Hepatic stellate cell (primary cell): ENCODE measurements around the gene MCF2L.

ENCODE experiments used
- DNase-seq: peaks from one replicate; pipeline ENCODE4 v3.0.0; 2011; ENCODE audit warnings: low spot score

MCF2L gene

DNA sequence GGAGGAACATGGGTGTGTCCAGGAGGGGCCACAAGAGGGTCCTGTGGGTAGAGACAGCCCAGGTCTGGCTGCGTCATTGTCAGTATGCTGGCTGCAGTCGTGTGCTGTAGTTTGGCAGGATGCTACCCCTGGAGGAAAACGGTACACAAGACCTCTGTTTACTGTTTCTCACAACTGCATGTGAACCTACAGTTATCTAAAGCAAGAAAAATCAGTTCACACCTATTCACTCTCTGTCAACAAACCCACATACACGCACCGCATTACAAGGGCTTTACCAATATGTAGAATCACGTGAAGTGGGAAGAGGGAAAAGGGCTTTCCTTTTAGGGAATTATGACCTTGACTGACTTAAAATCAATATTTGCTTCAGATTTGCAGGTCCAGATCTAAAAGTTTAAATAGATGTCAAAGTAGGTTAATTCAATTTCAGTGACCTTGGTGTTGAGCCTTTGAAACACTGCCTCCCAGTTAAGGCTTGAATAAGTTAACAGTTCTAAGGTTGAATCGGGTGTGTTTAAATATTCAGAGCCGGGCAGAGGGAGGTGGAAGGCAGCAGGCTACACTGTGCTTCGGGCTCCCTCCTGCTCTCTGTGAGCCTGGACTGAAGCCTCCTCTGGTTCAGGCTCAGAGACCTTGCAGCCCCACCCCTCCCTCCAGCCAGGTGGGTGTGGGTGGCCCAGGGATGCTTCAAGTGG, 17.2 kb upstream of the MCF2L start:
- DNase-seq: no peak

DNA sequence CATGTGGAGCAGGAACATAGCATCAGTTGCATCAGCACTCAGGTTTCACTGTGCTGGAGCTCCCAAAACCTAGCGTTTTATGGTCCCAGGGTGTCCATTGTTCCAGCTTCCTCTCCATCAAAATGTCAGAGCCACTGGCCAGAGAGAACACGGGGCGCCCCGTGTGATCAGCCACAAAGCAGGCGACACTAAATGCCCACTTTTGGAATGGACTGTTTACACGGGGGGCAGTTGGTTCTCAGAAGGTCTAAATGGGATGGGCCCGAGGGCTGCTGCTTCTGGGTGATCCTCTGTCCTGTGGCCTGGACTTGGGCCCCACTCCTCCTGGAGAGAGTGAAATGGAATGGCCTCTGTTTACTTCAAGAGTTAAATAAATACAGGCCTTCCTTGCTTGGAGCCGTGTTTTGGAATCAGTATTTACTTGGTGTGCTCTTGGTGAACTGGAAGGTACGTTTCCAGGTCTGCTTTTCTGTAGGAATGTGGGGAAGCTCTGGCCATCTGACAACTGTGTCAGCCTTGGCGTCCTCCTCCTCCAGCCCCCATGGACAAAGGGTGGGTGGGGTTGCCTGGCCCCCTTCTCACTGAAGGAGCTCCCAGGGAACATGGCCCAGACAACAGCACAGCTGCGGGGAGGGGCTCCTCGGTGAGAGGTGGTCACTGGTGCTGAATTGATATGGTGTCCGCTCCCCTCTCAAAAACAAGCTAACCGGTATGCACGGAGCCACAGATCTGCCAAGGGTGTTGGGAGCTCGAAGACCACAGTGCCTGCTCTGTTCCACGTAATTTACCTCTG, 16.1 kb upstream of the MCF2L start:
- no peak for DNase-seq

DNA sequence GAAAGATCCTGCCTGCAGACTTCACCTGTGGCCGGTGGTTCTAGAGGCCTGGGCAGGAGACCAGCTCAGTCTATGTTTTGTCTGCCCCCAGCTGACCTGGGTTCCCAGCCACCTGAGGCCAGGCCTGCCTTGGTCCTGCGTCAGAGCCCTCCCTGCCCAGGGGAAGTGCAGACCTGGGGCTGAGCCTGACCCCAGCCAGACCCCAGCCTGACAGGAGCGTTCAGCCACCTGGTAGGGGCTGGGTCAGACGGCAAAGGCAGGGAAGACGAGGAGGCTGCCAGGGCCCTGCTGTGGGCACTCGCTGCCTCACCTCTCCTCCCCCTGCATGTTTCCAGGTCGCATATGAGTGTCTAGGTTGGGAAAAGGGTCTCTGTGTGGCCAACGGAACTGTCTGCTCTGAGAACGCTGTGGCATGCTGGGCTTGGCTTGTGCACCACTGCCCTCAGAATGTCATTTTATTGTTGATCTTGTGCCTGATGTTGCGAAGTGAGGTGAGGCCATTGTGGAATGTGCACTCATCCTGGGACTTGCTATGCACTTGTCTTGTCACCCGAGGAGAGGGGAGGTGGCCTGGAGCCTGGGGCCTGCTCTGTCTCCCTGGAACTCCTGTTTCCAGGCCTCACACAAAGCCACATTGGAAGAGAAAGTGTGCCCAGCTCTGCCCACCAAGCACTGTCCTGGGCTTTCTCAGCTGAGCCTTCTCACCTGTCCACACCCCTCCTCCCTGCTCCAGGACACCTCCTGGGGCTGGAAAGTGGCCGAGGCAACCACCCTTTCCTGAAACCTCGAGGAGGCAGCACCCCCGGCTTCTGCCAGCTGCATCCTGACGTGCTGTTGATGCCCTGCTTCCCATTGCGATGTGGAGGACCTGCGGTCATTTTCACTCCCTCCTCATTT, 15.2 kb upstream of the MCF2L start:
- no peak for DNase-seq

GRCh38 chr13:112954488-112955270, 14.3 kb upstream of the MCF2L start:
- DNase-seq: no peak

- no peak for DNase-seq
These were observed 13.6 kb upstream of the MCF2L start for GRCh38 chr13:112955271-112955937.

DNA sequence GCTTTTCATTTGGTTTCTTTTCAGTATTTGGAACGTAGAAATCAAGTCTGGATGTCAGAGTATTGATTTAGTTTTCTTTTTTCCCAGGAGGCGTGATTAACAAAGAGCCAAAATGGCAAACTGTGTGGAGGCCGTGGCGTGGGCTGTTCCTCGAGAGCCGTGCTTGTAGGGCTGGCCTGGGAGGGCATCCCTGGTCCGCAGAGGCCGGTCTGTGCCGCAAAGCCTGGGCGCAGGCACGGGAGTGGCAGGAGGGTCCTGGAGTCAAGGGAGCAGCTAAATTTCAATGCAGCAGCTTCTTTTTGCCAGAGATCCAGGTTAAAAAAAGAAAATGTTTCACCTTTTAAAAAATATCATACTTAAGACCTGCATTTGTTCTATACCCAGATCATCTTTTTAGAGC, 13.1 kb upstream of the MCF2L start:
- no peak for DNase-seq

- DNase-seq: no peak
These were observed 12.3 kb upstream of the MCF2L start for GRCh38 chr13:112956571-112957294.

DNA sequence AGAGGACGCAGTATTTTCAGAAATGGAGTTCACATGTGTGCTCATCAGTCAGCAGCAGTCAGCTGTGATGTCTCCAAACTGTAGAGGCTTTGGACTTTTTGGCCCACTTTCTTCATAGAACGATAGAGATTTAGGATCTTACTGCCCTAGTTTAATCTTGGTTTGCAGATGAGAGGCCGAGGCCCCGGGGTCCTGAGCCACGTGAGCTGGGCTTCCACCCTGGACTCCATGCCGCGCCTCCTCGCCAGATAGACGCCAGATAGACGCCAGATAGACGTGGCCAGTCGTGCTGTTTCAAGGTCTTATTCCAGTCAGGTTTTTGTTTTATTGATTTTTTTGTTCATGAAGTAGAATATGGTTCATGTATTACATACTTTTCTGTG, 11.7 kb upstream of the MCF2L start:
- no peak for DNase-seq

GRCh38 chr13:112958127-112958989, 10.7 kb upstream of the MCF2L start:
- no peak for DNase-seq

- no peak for DNase-seq
These were observed 9.8 kb upstream of the MCF2L start for GRCh38 chr13:112959206-112959605.

DNA sequence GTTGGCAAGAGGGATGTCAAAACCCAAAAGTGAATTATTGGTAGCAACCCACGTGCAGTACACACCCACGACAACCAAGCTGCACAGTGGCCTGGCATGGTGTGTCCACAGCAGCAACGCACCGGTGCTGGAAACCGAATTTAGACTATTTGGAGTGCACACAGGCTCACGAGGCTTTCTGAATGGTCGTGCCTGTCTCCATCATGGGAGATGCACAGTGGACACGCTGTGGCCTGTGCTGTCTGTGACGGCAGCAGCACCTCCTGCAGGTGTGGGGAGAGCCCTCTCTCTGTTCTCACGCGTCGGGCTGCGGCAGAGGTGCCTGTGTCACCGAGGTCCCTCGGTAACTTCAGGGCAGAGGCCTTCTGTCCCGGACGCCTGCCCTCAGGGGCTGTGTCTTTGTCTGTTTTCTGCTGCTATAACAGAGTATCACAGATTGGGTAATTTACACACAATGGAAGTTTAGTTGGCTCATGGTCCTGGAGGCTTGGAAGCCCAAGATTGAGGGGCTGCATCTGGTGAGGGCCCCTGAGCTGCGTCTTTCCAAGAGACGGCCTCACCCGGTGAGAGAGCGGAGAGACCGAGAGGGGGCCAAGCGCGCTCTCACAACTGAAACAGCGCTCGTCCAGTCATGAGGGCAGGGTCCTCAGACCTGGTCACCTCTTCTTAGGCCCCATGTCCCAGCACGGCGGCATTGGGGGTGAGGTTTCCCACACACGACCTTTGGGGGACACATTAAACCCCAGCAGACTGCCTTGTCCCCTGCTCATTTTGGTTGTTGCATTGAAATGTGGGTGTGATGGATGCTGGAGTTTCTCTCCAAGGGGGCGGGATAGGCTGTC, 9.1 kb upstream of the MCF2L start:
- DNase-seq: no peak

DNA sequence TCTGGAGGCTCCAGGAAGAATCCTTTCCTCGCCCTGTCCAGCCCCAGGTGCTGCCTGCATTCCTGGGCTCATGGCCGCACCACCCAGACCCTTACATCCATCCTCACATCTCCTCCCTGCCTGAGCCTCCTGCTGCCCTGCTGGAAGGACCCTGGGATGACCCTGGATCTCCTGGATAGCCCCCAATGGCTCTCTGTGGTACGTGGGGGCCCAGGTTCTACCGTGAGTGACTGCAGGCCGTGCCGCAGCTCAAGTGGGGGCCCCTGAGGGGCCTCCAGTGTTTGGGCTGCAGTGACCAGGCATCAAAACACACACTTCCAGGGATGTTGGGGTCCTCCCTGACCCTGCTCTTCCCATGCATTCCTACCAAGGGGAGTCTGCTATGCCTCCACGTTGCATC, 8.3 kb upstream of the MCF2L start:
- DNase-seq: no peak

GRCh38 chr13:112961457-112962369, 7.3 kb upstream of the MCF2L start:
- no peak for DNase-seq

GRCh38 chr13:112962396-112962795, 6.6 kb upstream of the MCF2L start:
- DNase-seq: no peak

DNA sequence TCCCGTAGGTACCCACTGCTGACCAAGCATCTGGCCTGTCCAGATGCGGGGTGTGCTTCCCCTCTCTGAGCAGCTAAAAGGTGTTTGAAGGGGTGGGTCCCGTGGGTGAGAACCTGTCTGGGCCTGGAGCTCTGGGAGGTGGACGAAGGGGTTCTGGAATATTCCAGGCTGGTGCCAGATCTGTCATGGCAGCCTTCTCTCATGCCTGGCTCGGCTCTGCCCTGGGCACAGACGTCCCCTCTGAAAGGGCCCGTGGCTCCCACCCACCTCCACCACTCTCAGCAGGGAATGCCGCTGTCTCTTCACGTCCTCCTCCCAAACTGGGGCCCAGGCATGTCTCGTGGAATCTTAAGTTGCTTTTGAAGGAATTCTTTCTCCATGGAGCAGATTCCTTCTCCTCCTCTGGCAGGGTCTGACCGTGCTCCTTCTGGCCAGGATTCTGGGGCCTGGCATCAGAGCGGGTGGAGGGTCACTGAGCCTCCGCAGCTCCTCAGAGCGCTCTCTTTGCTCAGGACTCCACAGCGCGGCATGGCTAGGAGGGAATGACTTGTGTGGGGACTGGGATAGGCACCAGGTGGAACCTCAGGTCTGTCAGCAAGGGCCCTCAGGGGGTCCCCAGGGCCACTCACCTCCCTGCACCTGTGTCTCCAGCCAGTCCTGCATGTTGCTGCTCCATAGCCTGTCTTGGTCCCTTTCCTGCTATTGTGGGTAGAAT, 5.9 kb upstream of the MCF2L start:
- no peak for DNase-seq

DNA sequence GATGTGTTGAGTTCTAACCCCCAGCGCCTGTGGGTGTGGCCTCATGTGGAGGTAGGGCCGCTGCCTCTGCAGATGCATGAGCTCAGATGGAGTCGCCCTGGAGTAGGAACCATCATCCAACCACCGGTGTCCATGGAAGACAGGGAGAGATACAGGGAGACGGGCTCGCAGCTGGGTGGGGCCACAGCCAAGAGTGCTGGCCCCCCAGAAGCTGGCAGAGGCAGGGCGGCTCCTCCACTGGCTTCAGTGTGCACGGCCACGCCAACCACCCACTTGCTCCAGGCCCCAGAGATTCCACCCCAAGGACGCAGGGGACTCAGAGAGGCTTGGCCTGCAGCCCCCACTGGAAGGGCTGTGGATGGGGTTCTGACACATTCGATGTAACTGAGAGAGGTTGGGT, 5.4 kb upstream of the MCF2L start:
- no peak for DNase-seq

DNA sequence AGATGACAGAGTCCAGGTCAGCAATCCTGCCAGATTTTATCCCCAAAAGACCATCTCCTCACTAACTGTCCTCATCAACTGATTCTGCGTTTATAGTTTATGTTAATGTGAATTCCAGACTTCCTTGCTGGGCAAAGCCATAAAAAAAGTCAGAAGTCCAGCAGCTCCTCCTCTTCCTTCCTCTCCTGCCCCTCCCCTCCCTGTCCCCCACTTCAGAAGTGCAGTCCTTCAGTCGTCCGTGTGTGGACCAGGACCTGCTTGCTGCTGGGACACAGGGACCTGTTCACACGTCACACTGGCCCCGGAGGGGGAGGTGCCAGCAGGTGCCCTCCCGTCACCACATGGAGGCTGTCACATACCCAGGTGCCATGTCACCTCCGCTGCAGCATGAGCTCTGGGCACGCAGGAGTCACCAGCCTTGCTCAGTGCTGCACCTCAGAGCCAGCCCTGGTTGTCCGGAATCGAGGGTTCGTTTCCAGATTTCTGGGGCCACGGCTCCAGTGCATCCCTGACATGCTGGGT, 4.0 kb upstream of the MCF2L start:
- no peak for DNase-seq
